CD4-positive, alpha-beta T cell treated with Interleukin-15 for 1 hour (primary cell): ENCODE data around the gene OR5AP2.
"Not testable (repeated sequence)": the region's sequence is repeated elsewhere in the genome, so short reads cannot be mapped to it uniquely, and the experiment has no call there.

Experiments
- DNase-seq: peaks from one replicate; pipeline ENCODE4 v3.0.0-alpha.2; 2020

Gene OR5AP2

DNA sequence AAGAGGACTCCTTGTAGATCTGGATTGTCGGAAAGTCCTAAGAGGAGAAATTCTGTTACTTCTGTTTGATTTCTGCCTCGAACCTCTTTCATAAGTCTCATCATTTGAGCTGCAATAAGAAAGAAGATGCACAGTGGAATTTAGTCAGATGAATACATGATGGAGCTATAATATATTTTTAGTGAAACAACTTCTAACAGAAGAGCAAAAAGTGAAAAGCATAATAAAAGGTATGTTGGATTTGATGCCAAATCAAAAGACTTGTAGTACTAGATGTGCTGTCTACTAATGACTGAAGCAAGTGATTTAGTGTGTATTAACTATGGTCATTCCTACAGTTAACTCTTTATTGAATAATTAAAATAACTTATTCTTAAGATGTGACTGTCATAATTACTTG lies at the start of gene OR5AP2:
TSS of gene OR5AP2 (minus strand) at position 101 of the 400 bp plus-strand sequence. CDS start at position 101, 0 bp downstream.
- no peak for DNase-seq

DNA sequence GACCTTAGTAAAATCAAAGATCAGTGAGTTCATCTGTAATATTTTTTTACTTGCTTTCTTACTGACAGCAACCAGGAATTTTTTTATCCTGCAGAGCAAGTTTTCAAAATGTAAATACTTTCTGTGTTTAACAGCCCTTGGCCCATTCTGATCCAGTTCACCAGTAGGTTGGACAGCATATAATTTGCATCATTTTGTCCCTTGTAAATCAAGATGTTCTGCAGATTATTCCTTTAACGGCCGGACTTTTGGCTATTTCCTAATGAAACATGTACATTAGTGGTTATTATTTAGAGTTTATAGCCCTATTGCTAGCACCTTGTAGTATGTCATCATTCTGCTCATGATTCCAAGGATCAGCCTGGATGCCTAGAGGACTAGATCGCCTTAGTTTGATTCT lies 48.9 kb upstream of the OR5AP2 start:
- not testable (repeated sequence) for DNase-seq

- no peak for DNase-seq
Observed at GRCh38 chr11:56688554-56689100, 46.4 kb upstream of the OR5AP2 start.

- DNase-seq: no peak
Observed at GRCh38 chr11:56670984-56671383, 28.7 kb upstream of the OR5AP2 start.

GRCh38 chr11:56663386-56663785 lies 21.1 kb upstream of the OR5AP2 start, which contains the start of gene OR5AR1:
OR5AR1 (plus strand) TSS chr11:56663686; CDS start chr11:56663686, 0 bp downstream.
- DNase-seq: no peak

DNA sequence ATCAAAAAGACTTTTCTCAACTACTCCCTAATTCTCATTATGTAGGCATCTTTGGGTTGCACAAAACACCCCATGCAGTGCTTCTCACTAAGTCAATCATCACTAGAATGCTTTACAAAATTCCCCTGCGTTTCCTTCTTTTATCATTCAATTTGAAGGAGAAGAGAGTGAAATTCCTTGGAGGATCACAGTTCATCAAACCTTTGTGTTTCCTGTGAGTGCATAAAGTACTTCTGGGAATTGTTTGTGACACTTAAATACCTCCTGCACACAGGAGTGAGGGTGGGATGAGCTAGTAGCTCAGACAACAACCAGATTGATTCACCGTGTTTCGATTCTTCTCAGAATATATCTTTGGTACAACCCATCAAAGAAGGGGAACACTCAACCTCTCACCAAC lies 17.5 kb upstream of the OR5AP2 start:
- DNase-seq: no peak

- DNase-seq: no peak
Observed at GRCh38 chr11:56637500-56637899, 4.7 kb downstream of the OR5AP2 start.

DNA sequence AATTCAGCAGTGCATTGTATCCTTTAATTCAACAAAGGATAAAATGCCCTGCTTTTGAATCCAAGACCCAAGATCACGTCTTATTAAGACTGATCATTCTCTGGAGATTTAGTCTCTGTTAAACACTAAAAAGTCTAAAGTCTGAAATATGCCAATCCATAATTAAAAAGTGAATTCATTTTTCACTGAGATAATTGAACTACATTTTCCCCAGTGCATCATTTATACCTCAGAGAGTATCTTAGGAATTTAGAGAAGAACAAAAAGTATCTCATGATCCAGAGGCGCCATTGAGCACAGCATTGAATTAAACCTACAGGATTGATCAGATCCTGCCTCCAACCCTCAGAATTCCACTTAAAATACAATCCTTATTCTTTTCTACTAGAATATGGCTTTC lies 5.4 kb downstream of the OR5AP2 start:
- no peak for DNase-seq

DNA sequence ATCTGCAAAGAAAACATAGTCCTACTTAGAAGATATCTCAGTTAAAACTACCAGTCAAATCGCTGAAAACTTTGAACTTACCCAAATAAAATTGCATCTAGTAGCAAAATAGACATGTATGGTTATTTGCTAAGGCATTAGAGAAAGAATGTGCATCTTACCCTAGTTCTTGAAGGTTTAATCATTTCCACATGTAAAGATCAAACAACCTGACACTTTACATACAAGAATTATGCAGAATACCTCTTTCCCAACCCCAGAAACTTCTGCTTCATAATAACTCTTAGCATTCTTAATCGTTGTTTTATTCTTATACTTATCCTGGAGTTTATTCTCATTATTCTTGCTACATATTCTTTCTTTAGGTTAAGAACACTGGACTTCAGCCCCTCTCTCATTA lies 9.9 kb downstream of the OR5AP2 start:
- DNase-seq: no peak

DNA sequence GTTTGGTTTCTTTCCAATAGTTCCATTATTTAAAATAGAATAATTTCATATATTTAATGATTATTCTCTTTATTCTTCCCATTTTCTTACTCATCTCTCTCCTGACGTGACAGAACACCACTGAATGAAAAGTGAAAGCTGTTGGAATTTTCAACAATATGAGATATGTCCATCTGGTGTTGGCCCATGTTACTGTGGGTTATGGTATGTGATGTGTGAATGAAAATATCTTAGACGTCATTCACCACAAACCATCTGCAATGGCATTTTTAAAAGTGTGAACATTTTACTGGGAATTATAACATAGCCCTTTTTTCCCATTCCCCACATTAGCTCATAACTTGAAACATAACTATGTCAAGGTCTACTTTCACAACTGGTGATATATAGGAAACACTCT lies 16.3 kb downstream of the OR5AP2 start:
- DNase-seq: no peak

GRCh38 chr11:56624661-56625110 lies 17.6 kb downstream of the OR5AP2 start:
- no peak for DNase-seq

DNA sequence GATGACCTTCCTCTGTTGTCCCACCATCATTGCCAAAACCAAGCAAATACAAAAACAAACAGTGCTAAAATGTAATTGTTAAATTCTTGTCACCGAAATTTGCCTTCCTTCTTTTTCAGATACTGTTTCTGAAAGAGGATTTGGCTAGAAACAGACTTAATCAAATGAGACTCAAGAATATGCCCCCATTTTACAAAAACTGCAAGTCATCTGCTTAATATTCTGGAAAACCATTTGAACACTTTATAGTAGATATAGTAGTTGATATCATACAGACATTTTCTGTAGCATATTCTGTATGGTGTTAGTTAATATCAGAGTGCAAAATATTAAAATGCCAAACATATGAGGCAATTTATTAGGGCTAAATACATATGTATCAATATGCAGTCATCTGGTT lies 31.1 kb downstream of the OR5AP2 start:
- DNase-seq: no peak

- DNase-seq: not testable (repeated sequence)
Observed at GRCh38 chr11:56592088-56592717, 50.0 kb downstream of the OR5AP2 start.
